GM12874 (cell line): Measurements from ENCODE around the gene PRLHR.

Source experiments
- TF ChIP-seq, protein P1 (sequence below): IDR thresholded peaks from 2 replicates; pipeline ENCODE4 v1.5.1; 2011; ENCODE audit warnings: low read depth, mild to moderate bottlenecking, control low read depth, low read length, moderate library complexity; ENCODE audit not compliant: insufficient read depth

Gene PRLHR

DNA sequence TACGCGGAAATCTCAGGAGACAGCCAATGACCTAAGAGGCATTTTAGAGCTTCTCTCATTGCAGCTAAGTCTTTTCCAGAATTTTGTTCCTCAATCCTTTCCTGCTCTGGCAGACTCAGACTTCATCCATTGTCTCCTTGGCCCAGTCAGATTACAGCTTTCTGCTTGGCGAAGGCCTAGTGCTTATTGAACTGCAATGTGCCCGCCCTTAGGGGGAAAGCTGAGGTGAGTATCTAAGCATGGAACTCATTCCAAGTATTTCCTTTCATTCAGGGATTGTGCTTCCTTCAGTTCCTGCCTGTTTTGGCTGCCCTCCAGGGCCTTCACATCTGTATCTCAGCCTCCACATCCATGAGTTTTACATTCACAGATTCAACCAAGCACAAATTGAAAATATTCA lies 37.5 kb downstream of the PRLHR start:
- TF ChIP-seq, protein P1, sequence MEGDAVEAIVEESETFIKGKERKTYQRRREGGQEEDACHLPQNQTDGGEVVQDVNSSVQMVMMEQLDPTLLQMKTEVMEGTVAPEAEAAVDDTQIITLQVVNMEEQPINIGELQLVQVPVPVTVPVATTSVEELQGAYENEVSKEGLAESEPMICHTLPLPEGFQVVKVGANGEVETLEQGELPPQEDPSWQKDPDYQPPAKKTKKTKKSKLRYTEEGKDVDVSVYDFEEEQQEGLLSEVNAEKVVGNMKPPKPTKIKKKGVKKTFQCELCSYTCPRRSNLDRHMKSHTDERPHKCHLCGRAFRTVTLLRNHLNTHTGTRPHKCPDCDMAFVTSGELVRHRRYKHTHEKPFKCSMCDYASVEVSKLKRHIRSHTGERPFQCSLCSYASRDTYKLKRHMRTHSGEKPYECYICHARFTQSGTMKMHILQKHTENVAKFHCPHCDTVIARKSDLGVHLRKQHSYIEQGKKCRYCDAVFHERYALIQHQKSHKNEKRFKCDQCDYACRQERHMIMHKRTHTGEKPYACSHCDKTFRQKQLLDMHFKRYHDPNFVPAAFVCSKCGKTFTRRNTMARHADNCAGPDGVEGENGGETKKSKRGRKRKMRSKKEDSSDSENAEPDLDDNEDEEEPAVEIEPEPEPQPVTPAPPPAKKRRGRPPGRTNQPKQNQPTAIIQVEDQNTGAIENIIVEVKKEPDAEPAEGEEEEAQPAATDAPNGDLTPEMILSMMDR = no peak

- TF ChIP-seq, protein P1 = no peak
These were observed 43.8 kb downstream of the PRLHR start for GRCh38 chr10:118551535-118552100.

GRCh38 chr10:118547282-118547681 lies 48.2 kb downstream of the PRLHR start:
- TF ChIP-seq, protein P1 = no peak

DNA sequence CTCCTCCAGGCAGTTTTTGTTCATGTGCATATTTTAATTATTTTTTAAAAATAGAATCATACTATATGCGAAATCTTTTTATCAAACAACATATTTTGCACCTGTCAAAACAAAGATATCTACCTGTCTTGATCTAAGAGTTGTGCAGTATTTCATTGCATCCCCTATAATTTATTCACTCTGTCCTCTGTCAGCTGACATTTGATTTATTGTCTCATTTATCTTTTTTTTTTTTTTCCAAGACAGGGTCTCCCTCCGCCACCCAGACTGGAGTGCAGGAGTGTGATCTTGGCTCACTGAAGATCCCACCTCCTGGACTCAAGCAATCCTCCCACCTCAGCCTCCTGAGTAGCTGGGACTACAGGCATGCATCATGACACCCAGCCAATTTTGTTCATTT lies 49.0 kb downstream of the PRLHR start:
- TF ChIP-seq, protein P1 = no peak

- TF ChIP-seq, protein P1 = no peak
These were observed 50.1 kb downstream of the PRLHR start for GRCh38 chr10:118545381-118545780.

- TF ChIP-seq, protein P1 = no peak
These were observed 51.0 kb downstream of the PRLHR start for GRCh38 chr10:118544401-118544948.

- TF ChIP-seq, protein P1 = peak; percentile 70
These were observed 51.6 kb downstream of the PRLHR start for GRCh38 chr10:118543714-118544400.
